Left ventricle myocardium inferior (tissue), 1 donor: ENCODE data around the gene FIGN. TPM values are rescaled to one million over a fixed set of nuclear protein-coding genes. Genes with fewer than 3 reads are reported as not detected.

Source experiments
- DNase-seq: peaks from one replicate; pipeline ENCODE4 v3.0.0-alpha.2; 2020
- H3K27ac ChIP-seq: fragments of 200-600 bp; replicated peaks from 2 replicates; pipeline ENCODE4 v1.8.0; 2021
- H3K27me3 ChIP-seq: fragments of 200-600 bp; 2 replicates; pipeline ENCODE4 v1.8.0; 2021; ENCODE audit warnings: low read depth
- H3K36me3 ChIP-seq: fragments of 200-600 bp; 2 replicates; pipeline ENCODE4 v1.8.0; 2021
- H3K4me1 ChIP-seq: fragments of 200-600 bp; 2 replicates; pipeline ENCODE4 v1.8.0; 2021
- H3K4me3 ChIP-seq: fragments of 200-600 bp; 2 replicates; pipeline ENCODE4 v1.8.0; 2021; ENCODE audit warnings: mild to moderate bottlenecking, moderate library complexity
- H3K9me3 ChIP-seq: fragments of 200-600 bp; replicated peaks from 2 replicates; pipeline ENCODE4 v1.8.0; 2021
- CTCF ChIP-seq: fragments of 200-600 bp; IDR thresholded peaks from 2 replicates; pipeline ENCODE4 v1.8.0; 2021; ENCODE audit warnings: antibody characterized with exemption, mild to moderate bottlenecking, borderline replicate concordance
- intact Hi-C: fragments of 100-400 bp; cut with micrococcal nuclease; formaldehyde crosslinking; loops from one replicate; pipeline ENCODE4 v1.11.0; 2022
- total RNA-seq: library from RNA; stranded (reverse); fragmentation: NEBNext Ultra II Directional; extraction: Animal tissue kit (Norgen Biotek cat#: 25700); gene quantifications from one replicate; pipeline ENCODE4 v1.2.1, GENCODE V29; 2021
- donor health status: DM: no; HTN: yes; CAD: no; lungs with severe emphysema.

FIGN gene
- total RNA-seq, 1 donor from 2014 or later = 12.9 TPM

DNA sequence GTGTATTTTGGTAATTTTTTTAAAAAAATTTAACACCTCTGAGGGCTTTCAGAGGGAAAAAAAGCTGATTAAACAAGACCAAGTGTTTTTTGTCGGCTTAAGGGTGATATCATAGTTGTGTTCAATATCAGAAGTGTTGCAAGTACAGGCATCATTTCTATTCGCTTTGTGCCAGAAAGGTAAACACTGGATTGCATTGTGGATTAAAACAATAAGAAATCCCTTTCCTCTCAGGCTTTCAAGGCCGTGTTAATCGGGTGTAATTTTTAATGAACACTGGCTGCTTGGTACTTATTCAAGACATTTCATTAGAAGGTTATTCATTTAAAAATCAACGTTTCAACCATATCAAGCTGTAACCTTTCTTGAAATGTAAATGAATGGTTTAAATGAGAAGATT is 18.3 kb downstream of the FIGN start:
- intact Hi-C loops = no loop called here
- no peaks in the 10 kb centered on the region for H3K9me3 ChIP-seq
- H3K27me3 ChIP-seq = no peaks in the 10 kb centered on the region
- no peak for TF ChIP-seq CTCF
- no peaks in the 10 kb centered on the region for H3K36me3 ChIP-seq
- H3K27ac ChIP-seq = peak overlapping the region; percentile 64
- peak overlapping the region; percentile 36 for H3K4me3 ChIP-seq
- DNase-seq = no peak
- H3K4me1 ChIP-seq = peaks cover 76% of the 10 kb centered on the region

- Histone ChIP-seq H3K4me3 (no peak overlapping the region), H3K36me3 (no peaks in the 10 kb centered on the region), H3K27ac (no peak overlapping the region), H3K4me1 (peaks cover 91% of the 10 kb centered on the region), H3K9me3 (no peaks in the 10 kb centered on the region), H3K27me3 (no peaks in the 10 kb centered on the region)
- intact Hi-C loops = no loop called here
- DNase-seq = no peak
- TF ChIP-seq CTCF = no peak
These were observed 19.7 kb downstream of the FIGN start for GRCh38 chr2:163716101-163716500.

GRCh38 chr2:163715668-163716067 is 20.1 kb downstream of the FIGN start:
- peaks cover 95% of the 10 kb centered on the region for H3K4me1 ChIP-seq
- no peak overlapping the region for H3K4me3 ChIP-seq

DNA sequence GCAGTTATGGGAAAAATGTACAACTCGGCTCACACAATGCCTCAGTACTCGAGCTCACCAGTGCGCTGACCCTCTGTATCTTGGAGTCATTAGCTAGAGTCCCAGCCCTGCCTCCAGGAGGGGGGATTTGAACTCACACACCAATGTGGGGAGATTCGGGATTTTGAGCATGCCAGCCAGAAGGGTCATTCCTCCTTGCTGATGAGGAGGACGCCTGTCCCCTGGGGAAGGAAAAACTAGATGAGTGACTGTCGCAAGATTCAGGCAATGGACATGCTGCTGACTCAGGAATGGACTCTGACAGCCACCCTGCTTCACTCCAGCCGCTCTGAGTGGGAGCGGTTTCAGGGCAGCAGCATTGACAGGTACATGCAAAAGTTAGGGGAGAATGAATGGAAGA is 20.6 kb downstream of the FIGN start:
- H3K9me3 ChIP-seq = no peaks in the 10 kb centered on the region
- H3K4me1 ChIP-seq = peaks cover 100% of the 10 kb centered on the region
- no peaks in the 10 kb centered on the region for H3K36me3 ChIP-seq
- intact Hi-C loops = no loop called here
- no peak for TF ChIP-seq CTCF
- H3K27ac ChIP-seq = peak overlapping the region; percentile 2
- no peak for DNase-seq
- H3K27me3 ChIP-seq = no peaks in the 10 kb centered on the region
- H3K4me3 ChIP-seq = no peak overlapping the region

More at GRCh38 chr2:163715668-163716067, 20.1 kb downstream of the FIGN start:
- intact Hi-C loops = no loop called here
- Histone ChIP-seq H3K27me3 (no peaks in the 10 kb centered on the region), H3K36me3 (no peaks in the 10 kb centered on the region), H3K27ac (peak overlapping the region; percentile 2), H3K9me3 (no peaks in the 10 kb centered on the region)
- TF ChIP-seq CTCF = no peak
- no peak for DNase-seq

DNA sequence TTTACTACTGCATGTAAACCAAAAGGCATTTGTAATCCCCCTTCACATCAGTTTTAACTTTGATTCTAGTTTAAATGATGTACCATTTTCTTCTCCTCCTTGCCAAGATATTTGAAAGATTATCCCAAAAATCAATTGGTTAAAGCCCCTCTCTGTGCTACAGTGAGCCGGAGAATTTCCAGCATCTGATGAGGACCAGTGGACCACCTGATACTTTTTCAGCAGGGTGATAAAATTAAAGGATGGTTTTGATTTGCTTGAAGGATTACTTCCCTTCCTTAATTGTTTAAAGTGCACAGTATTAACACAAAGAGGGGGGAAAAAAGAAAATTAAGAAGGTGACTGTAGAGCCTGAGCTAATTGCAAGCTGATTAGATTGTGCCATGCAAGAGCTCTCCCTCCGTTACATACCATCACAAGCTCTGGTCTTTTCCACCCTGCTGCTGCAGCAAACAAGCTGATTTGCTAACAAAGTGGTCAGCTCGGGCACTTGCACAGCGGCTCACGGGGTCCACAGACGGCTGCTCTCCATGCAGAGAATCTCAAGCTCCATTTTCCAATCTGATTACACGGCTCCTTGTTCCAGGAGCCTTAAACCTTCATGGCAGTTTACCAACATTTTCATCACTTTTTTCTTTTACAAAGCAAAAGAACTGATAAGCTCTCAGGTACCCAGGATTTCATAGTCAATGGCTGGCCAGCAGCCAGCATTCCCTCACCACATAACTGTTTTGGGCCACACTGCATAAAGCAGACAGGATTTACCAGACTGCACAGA is 22.1 kb downstream of the FIGN start:
- Histone ChIP-seq H3K27ac (peak overlapping the region; percentile 33), H3K4me1 (peaks cover 100% of the 10 kb centered on the region), H3K36me3 (no peaks in the 10 kb centered on the region), H3K27me3 (no peaks in the 10 kb centered on the region), H3K9me3 (no peaks in the 10 kb centered on the region), H3K4me3 (peak overlapping the region; percentile 23)
- no peak for TF ChIP-seq CTCF
- DNase-seq = no peak
- intact Hi-C loops = no loop called here
